ENCODE results near the gene RPH3AL.

GRCh38 chr17:329784-330420, 22.7 kb downstream of the RPH3AL start:
- TF ChIP-seq CTCF (IDR thresholded peaks at IDR 0.05): no peak
- no peak for TF ChIP-seq ZFX (IDR thresholded peaks at IDR 0.05; ENCODE audit: borderline replicate concordance)

Measured in 22Rv1 (cell line).